Measurements from ENCODE around the gene SLC17A5.
A peak's percentile ranks its signal among the peaks of the same experiment; 100 is the strongest.
"Not testable (repeated sequence)": the region's sequence is repeated elsewhere in the genome, so short reads cannot be mapped to it uniquely, and the experiment has no call there.

Gene SLC17A5

DNA sequence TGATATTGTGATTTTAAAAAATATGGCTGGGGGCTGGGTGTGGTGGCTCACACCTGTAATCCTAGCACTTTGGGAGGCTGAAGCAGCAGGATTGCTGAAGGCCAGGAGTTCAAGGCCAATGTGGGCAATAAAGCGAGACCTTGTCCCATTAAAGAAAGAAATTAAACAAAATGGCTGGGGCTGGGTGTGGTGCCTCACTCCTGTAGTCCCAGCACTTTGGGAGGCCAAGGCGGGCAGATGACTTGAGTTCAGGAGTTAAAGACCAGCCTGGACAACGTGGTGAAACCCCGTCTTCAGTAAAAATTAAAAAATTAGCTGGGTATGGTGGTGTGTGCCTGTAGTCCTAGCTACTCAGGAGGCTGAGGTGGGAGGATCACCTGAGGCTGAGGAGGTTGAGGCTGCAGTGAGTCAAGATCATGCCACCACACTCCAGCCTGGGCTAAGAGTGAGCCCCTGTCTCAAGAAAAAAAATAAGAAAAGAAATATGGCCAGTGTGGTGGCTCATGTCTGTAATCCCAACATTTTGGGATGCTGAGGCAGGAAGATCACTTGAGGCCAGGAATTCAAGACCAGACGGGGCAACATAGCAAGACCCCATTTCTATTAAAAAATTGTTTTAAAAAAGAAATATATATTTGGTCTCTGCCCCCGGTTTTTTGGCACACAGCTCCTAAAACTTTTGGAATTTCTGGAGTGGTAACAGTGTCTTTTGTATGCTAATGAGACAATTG, 39.8 kb downstream of the SLC17A5 start:
- DNase-seq = no peak

DNA sequence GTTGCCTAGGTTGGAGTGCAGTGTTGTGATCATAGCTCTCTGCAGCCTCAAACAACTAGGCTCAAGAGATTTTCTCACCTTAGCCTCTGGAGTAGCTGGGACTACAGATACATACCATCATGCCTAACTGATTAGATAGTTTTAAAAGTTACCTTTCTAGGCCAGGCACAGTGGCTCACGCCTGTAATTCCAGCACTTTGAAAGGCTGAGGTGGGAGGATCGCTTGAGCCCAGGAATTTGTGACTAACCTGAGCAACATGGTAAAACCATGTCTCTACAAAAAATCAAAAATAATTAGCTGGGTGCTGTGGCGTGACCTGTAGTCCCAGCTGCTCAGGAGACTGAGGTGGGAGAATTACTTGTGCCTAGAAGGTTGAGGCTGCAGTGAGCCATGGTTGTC, 41.2 kb downstream of the SLC17A5 start:
- no peak for DNase-seq

GRCh38 chr6:73610444-73611275, 43.1 kb downstream of the SLC17A5 start:
- DNase-seq = peak; percentile 34

DNA sequence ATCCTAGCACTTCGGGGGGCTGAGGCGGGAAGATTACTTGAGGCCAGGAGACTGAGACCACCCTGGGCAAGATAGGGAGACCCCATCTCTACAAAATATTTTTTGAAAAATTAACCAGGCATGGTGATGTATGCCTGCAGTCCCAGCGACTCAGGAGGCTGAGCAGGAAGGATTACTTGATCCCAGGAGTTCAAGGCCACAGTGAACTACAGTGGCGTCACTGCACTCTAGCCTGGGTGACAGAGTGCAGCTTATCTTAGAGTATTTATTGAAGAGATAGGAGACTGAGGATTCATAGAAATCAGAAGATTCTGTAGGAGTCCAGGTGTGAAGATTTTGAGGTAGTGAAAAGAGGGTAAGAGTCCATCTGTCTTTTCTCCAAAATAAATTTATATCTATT, 45.0 kb downstream of the SLC17A5 start:
- no peak for DNase-seq

DNA sequence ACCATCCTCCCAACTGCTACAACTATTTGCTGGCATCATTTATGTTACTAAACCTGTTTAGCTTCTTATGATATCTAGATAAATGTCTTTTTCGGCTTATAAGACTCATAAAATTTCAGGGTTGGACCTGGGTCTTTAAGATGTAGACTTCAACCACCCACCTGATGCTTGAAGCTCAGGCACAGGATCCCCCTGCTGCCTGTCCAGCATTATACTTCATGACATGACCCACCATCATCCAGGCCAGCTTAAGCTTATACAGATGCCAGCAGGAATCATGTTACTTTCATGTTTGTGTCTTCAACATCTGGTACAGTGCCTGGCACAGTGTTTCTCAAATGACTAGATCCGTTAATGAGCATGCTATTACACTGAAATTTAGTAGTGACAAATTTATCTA, 47.4 kb downstream of the SLC17A5 start:
- no peak for DNase-seq

GRCh38 chr6:73604461-73604860, 49.3 kb downstream of the SLC17A5 start:
- no peak for DNase-seq

GRCh38 chr6:73604020-73604419, 49.8 kb downstream of the SLC17A5 start:
- no peak for DNase-seq

GRCh38 chr6:73586416-73586974, 67.3 kb downstream of the SLC17A5 start:
- no peak for DNase-seq

DNA sequence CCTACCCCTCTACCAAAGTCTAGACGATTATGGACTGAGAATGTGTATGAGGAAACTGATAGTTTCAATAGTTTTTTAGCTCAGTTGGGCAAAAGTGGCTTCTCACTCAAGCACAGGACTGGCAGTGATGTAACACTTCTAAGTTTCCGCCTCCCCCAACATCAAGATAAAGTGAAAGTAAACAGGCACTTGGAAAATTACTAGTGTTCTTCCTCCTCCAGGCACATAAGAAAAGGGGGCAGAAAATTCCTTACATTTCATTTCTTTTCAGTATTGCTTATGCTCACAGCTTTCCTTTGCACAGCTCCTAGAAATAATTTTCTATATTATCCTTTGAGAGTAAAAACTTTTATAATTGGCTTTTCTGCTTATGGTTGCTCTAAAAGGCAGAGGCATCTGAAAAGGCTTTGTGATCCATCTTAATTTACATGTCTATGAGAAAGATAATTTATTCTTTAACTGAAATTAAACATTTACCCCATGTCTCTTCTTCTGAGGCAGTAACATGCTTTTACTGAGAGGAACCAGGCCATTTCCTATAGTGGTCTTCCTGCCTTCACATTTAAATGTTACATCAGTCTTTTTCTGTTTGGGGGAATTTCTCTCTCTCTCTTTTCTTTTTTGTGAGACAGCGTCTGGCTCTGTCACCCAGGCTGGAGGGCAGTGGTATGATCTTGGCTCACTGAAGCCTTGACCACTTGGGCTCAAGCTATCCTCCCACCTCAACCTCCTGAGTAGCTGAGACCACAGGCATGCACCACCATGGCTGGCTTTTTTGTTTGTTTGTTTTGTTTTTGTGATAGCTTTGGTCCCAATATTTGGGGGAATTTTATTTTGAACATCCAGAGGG, 68.0 kb downstream of the SLC17A5 start:
- no peak for DNase-seq

GRCh38 chr6:73581293-73581692, 72.5 kb downstream of the SLC17A5 start:
- DNase-seq = no peak

DNA sequence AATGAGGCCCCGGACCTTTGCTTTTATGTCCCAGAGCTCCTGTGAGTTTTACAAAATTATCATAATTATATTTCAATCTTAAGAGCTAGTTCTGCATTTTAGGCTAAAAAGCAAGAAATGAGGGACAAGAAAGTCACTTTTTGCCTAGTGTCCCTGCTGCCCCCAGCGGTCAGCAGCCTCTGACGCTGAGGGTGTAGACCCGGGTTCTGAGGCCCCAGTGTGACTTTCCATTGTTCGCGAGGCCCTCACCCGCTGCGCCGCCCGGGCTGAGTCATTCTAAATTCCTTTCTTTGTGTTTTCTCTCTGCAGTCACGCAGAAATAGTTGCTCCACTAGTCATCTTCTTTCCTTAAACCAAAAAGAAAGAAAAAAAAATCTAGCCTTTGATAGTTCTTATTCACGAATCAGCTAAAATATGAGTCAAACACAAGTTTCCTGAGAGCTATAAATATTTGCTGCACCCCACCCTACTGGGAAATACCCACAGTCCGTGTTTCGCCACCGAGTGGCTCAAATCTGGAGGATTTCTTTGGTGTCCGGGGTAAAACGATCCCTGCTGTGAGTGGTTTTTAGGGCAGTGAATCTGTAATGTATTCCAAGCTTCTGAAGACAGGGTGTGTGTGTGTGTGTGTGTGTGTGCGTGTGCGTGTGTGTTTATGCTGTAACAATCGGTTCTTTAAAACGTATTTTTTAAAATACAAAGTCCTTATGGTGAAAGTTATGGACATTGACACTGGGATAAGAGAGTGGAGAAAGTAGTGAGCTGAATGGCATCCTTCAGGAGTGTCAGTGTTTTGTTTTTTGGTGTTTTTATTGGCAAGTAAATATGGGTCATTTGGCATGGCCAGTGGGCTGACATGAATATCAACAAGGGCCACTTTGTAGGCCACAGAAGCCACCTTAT, 73.3 kb downstream of the SLC17A5 start:
- no peak for DNase-seq

DNA sequence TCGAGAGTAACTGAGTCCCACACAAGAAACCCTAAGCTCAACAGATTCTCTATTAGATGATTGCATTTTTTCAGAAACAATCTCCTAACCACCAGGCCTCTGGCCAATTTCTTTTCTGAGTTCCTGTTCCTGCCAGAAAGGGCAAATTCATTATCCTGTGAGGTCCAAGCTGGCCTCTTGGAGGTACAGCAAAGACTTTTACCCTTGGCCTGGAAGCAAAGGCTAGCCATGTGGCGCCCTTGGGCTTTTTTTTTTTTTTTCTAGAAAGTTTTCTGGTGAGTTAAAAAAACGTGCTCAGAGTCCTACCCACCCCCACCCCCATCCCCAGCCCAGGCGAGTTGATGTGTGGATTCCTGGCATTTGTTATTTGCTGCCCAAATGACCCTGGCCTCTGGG, 73.9 kb downstream of the SLC17A5 start:
- no peak for DNase-seq

- no peak for DNase-seq
Measured at GRCh38 chr6:73579389-73579788, 74.4 kb downstream of the SLC17A5 start.

- DNase-seq = no peak
Measured at GRCh38 chr6:73577676-73578075, 76.1 kb downstream of the SLC17A5 start.

DNA sequence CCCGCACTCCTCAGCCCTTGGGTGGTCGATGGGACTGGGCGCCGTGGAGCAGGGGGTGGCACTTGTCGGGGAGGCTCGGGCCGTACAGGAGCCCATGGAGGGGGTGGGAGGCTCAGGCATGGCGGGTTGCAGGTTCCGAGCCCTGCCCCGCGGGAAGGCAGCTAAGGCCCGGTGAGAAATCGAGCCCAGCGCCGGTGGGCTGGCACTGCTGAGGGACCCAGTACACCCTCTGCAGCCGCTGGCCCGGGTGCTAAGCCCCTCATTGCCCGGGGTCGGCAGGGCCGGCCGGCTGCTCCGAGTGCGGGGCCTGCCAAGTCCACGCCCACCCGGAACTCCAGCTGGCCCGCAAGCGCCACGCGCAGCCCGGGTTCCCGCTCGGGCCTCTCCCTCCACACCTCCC, 81.3 kb downstream of the SLC17A5 start:
- not testable (repeated sequence) for DNase-seq

DNA sequence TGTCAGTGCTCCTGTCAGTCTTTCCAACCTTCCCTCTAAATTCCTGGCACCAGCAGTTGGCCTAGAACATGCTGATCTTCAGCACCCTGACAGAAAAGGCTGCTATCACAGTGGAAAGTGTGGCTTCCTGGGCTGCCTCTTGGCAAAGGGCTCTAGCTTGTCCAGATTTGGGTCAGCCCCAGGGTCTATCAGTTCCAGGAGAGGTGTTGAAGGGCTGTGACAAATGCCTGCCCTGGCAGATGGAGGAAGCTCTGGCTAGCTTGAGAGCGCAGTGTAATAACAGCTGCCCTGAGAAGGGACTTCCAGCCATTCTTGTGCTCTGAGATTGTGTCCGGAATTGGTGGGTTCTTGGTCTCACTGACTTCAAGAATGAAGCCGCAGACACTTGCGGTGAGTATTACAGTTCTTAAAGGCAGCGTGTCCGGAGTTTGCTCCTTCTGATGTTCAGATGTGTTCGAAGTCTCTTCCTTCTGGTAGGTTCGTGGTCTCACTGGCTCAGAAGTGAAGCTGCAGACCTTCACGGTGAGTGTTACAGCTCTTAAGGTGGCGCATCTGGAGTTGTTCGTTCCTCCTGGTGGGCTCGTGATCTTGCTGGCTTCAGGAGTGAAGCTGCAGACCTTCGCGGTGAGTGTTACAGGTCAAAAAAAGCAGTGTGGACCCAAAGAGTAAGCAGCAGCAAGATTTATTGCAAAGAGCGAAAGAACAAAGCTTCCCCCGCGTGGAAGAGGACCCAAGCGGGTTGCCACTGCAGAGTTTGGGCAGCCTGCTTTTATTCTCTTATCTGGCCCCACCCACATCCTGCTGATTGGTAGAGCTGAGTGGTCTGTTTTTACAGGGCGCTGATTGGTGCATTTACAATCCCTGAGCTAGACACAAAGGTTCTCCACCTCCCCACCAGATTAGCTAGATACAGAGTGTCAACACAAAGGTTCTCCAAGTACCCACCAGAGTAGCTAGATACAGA, 82.3 kb downstream of the SLC17A5 start:
- not testable (repeated sequence) for DNase-seq

DNA sequence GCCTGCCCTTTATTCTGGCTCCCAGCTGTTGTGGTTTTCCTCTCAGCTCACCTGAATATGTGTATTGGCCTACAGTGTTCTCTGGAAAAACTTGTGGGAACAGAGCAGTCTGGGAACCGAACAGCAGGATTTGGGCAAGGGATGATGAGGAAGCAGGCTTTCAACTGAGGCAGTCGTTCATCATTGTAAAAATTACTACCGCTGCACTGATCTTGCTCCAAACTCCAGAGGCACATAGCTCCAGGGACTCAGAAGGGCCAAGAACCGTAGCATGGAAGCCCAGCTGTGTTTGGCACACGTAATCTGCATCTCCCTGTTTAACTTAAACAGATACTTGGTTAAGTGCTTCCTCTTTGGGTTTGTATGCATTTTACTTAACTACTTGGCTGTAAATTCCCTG, 84.7 kb downstream of the SLC17A5 start:
- no peak for DNase-seq

DNA sequence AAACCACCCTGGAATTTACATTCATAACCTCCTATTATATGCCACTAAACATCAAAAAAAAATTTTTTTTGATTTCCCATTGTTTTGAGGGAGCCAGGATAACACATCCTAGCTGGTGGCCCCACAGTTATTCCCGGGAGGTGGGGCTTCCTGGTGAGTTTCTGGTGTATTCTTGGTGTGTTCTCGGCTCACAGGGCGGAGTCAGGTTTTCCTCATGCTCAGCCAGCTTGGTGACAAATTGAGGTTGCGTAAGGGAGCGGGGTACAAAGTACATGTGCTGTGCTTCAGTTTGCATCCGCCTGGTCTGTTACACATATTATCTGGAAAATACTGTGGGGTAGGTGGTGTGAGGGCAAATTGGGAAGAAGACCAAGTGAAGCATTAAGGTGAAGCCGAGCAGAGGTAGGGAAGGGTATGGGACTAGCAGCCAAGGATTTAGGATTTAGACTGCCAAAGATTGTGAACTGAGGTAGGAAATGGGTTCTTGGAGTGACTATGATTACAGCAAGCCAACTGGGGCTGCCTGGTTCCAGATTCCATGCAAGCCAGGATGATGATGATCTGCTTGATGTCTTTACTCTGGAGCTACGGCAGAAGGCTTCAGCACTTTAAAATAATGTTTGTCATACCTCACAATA, 86.7 kb downstream of the SLC17A5 start:
- no peak for DNase-seq

- DNase-seq = not testable (repeated sequence)
Measured at GRCh38 chr6:73566486-73566871, 87.3 kb downstream of the SLC17A5 start.

- no peak for DNase-seq
Measured at GRCh38 chr6:73565767-73566485, 87.9 kb downstream of the SLC17A5 start.

Measured in NCI-H1105 treated with DMSO at 0.1 percent for 48 hours (cell line).